IMR-90 (cell line): ENCODE measurements around the gene TRIM37. TPM values are rescaled to one million over a fixed set of nuclear protein-coding genes. Genes with fewer than 3 reads are reported as not detected.

Experiments used
- ATAC-seq: fragments of 200-7000 bp; cut with Tn5 transposase; 2 replicates; pipeline ENCODE4 v1.9.1; 2020; ENCODE audit warnings: low read depth, mild to moderate bottlenecking, moderate library complexity
- BruUV-seq: library from RNA; stranded (reverse); fragments of 400-500 nt; replicated peaks from 2 replicates; lab custom pipeline; 2021; lab: Mats Ljungman, UMichigan
- CTCF ChIA-PET: fragments of 300-600 bp; formaldehyde crosslinking; extraction: SDS; loops from one replicate; lab custom pipeline; 2021; ENCODE audit warnings: antibody characterized with exemption; lab: Yijun Ruan, JAX
- POLR2A ChIA-PET: fragments of 300-600 bp; sonication (Branson Sonifier 250); formaldehyde crosslinking; loops from one replicate; lab custom pipeline; 2022; ENCODE audit warnings: antibody characterized with exemption; ENCODE audit not compliant: unreplicated experiment; lab: Charles Lee
- DNase-seq: peaks from one replicate; pipeline ENCODE4 v3.0.0; 2013
- H2AFZ ChIP-seq: replicated peaks from 2 replicates; pipeline ENCODE3; 2013; ENCODE audit warnings: low read length, mild to moderate bottlenecking; ENCODE audit not compliant: poor library complexity
- H2AK5ac ChIP-seq: 2 replicates; pipeline ENCODE4 v1.6.1; 2013; ENCODE audit warnings: low read depth, low read length, inconsistent platforms
- H2AK9ac ChIP-seq: replicated peaks from 2 replicates; pipeline ENCODE3; 2013; ENCODE audit warnings: mild to moderate bottlenecking, low read depth, low read length, moderate library complexity; ENCODE audit not compliant: poor library complexity
- H2BK120ac ChIP-seq: 2 replicates; pipeline ENCODE4 v1.6.1; 2013; ENCODE audit warnings: low read depth, low read length, inconsistent platforms
- H2BK15ac ChIP-seq: 3 replicates; pipeline ENCODE4 v1.6.1; 2013; ENCODE audit warnings: low read depth, low read length, inconsistent platforms
- H2BK20ac ChIP-seq: 2 replicates; pipeline ENCODE4 v1.6.1; 2013; ENCODE audit warnings: low read depth, mild to moderate bottlenecking, inconsistent platforms, low read length, moderate library complexity
- H2BK5ac ChIP-seq: 2 replicates; pipeline ENCODE4 v1.6.1; 2013; ENCODE audit warnings: mild to moderate bottlenecking, low read depth, low read length, inconsistent platforms; ENCODE audit not compliant: poor library complexity, severe bottlenecking
- H3K14ac ChIP-seq: replicated peaks from 2 replicates; pipeline ENCODE4 v1.6.1; 2013; ENCODE audit warnings: low read depth, low read length, inconsistent platforms
- H3K18ac ChIP-seq: 2 replicates; pipeline ENCODE4 v1.6.1; 2013; ENCODE audit warnings: low read depth, low read length, control low read depth
- H3K23ac ChIP-seq: 2 replicates; pipeline ENCODE4 v1.6.1; 2013; ENCODE audit warnings: low read depth, low read length, inconsistent platforms
- H3K27ac ChIP-seq: 2 replicates; pipeline ENCODE4 v1.5.1; 2013; ENCODE audit warnings: mild to moderate bottlenecking, control low read depth, low read length; ENCODE audit not compliant: insufficient read depth
- H3K27me3 ChIP-seq: 2 replicates; pipeline ENCODE4 v1.6.1; 2013; ENCODE audit warnings: low read length; ENCODE audit not compliant: control insufficient read depth, insufficient read depth
- H3K36me3 ChIP-seq: 2 replicates; pipeline ENCODE4 v1.6.1; 2013; ENCODE audit warnings: low read length, mixed read lengths; ENCODE audit not compliant: control insufficient read depth, insufficient read depth
- H3K4ac ChIP-seq: 2 replicates; pipeline ENCODE4 v1.6.1; 2013; ENCODE audit warnings: low read depth, low read length, inconsistent platforms
- H3K4me1 ChIP-seq: 2 replicates; pipeline ENCODE4 v1.6.1; 2013; ENCODE audit warnings: low read length, mixed read lengths; ENCODE audit not compliant: control insufficient read depth, insufficient read depth
- H3K4me2 ChIP-seq: 2 replicates; pipeline ENCODE4 v1.6.1; 2013; ENCODE audit warnings: low read depth, mild to moderate bottlenecking, control low read depth, low read length, moderate library complexity
- H3K4me3 ChIP-seq: 2 replicates; pipeline ENCODE4 v1.5.1; 2013; ENCODE audit warnings: low read depth, mild to moderate bottlenecking, control low read depth, low read length, moderate library complexity; ENCODE audit not compliant: insufficient read depth
- H3K56ac ChIP-seq: 2 replicates; pipeline ENCODE4 v1.6.1; 2013; ENCODE audit warnings: low read length, inconsistent platforms; ENCODE audit not compliant: insufficient read depth; ENCODE audit errors: extremely low read depth
- H3K79me1 ChIP-seq, 2 experiments: 2 replicates each; pipeline ENCODE4 v1.6.1; 2013; ENCODE audit warnings: low read length in 2 of 2, inconsistent platforms in 1 of 2, low read depth in 1 of 2
- H3K9ac ChIP-seq: 2 replicates; pipeline ENCODE4 v1.6.1; 2013; ENCODE audit warnings: low read depth, low read length, control low read depth
- H3K9me1 ChIP-seq: 2 replicates; pipeline ENCODE4 v1.6.1; 2013; ENCODE audit warnings: low read length, inconsistent platforms; ENCODE audit not compliant: insufficient read depth
- H3K9me3 ChIP-seq: 2 replicates; pipeline ENCODE4 v1.6.1; 2013; ENCODE audit warnings: low read length; ENCODE audit not compliant: control insufficient read depth, insufficient read depth
- H4K20me1 ChIP-seq: 2 replicates; pipeline ENCODE4 v1.6.1; 2013; ENCODE audit warnings: low read length, inconsistent platforms; ENCODE audit not compliant: insufficient read depth
- H4K5ac ChIP-seq: 2 replicates; pipeline ENCODE4 v1.6.1; 2013; ENCODE audit warnings: mild to moderate bottlenecking, low read depth, low read length, control low read depth
- H4K8ac ChIP-seq, 2 experiments: 2 replicates each; pipeline ENCODE4 v1.6.1; 2013; ENCODE audit warnings: low read depth in 2 of 2, low read length in 2 of 2, control low read depth in 1 of 2, inconsistent platforms in 1 of 2
- H4K91ac ChIP-seq: 2 replicates; pipeline ENCODE4 v1.6.1; 2013; ENCODE audit warnings: low read depth, low read length, inconsistent platforms; ENCODE audit not compliant: insufficient read depth
- BHLHE40 ChIP-seq: fragments of 150-350 bp; IDR thresholded peaks from 2 replicates; pipeline ENCODE4 v1.6.1; 2016; ENCODE audit warnings: mild to moderate bottlenecking, low read depth, low read length
- MAFK ChIP-seq: IDR thresholded peaks from 2 replicates; pipeline ENCODE4 v1.6.1; 2012; ENCODE audit warnings: low read depth, low read length, improper control_type of control experiment
- NFE2L2 ChIP-seq: fragments of 150-350 bp; IDR thresholded peaks from 2 replicates; pipeline ENCODE4 v1.6.1; 2016; ENCODE audit warnings: low read depth, mild to moderate bottlenecking, low read length
- SMC3 ChIP-seq: fragments of 150-350 bp; IDR thresholded peaks from 2 replicates; pipeline ENCODE4 v1.6.1; 2016; ENCODE audit warnings: low read depth, mild to moderate bottlenecking, antibody characterized with exemption, low read length, moderate library complexity
- WGBS, 2 experiments: methylation state at CpG; one replicate each; pipeline versions ENCODE4 v1.1.5 to v1.1.7; 2013; ENCODE audit warnings: missing lambda C conversion rate in 2 of 2; ENCODE audit not compliant: insufficient read length in 1 of 2; ENCODE audit errors: extremely low coverage in 2 of 2; 5-methylcytosine and 5-hydroxymethylcytosine counted together
- dilution Hi-C: fragments of 300-500 bp; cut with HindIII; formaldehyde crosslinking; loops from one replicate; pipeline ENCODE4 v1.14.3; 2018; ENCODE audit warnings: low sequenced_read_pairs; ENCODE audit not compliant: unreplicated experiment
- in situ Hi-C: fragments of 300-500 bp; cut with MboI; formaldehyde crosslinking; loops from 3 replicates; pipeline ENCODE4 v1.14.3; 2019; ENCODE audit warnings: low sequenced_read_pairs, inconsistent platforms, mixed read lengths
- intact Hi-C: fragments of 100-400 bp; cut with micrococcal nuclease; formaldehyde crosslinking; loops from 2 replicates; pipeline ENCODE4 v1.10.0; 2022
- polyA plus RNA-seq, 3 experiments: library from polyadenylated mRNA; depleted of rRNA; stranded (reverse); fragments of >200 nt; gene quantifications; 2 replicates each; pipeline ENCODE4 v1.2.3, GENCODE V29; 2012; ENCODE audit warnings: low replicate concordance in 1 of 3
- total RNA-seq: library from RNA; depleted of rRNA; stranded (reverse); fragments of >200 nt; gene quantifications from 2 replicates; pipeline ENCODE4 v1.2.3, GENCODE V29; 2012

The TRIM37 gene
- total and polyA plus RNA-seq, 2 of the 4 experiments (the other 2 are of a cell fraction) = 12.1 to 24.9 TPM

- no peak for DNase-seq
- no peak for TF ChIP-seq SMC3
- TF ChIP-seq BHLHE40 = no peak
- TF ChIP-seq MAFK = no peak
- TF ChIP-seq NFE2L2 = no peak
These were observed 113.4 kb downstream of the TRIM37 start for GRCh38 chr17:58993311-58993710.

More at GRCh38 chr17:58993311-58993710, 113.4 kb downstream of the TRIM37 start:
- H2BK15ac ChIP-seq = peak overlapping the region; percentile 92; the same call in 2 of the 3 replicates
- H3K79me1 ChIP-seq = peaks cover 0 to 6% of the 10 kb centered on the region in 2 experiments; a peak in 1 of 4 replicates
- H3K23ac ChIP-seq = peak overlapping the region; percentile 24; the same call in 1 of the 2 replicates
- H3K9me3 ChIP-seq = no peaks in the 10 kb centered on the region
- H4K20me1 ChIP-seq = no peaks in the 10 kb centered on the region
- no peak overlapping the region for H3K9ac ChIP-seq
- H3K27ac ChIP-seq = no peak overlapping the region
- peak overlapping the region; percentile 65 for H2BK5ac ChIP-seq
- POLR2A ChIA-PET = no interaction called here
- H4K91ac ChIP-seq = peak overlapping the region; percentile 19; the same call in 1 of the 2 replicates
- no peak overlapping the region for H3K4me2 ChIP-seq
- no peak overlapping the region; the same call in 1 of the 2 replicates for H3K18ac ChIP-seq
- peaks cover 11% of the 10 kb centered on the region for H3K4me1 ChIP-seq
- H4K5ac ChIP-seq = no peak overlapping the region
- H3K4me3 ChIP-seq = no peak overlapping the region
- H2BK20ac ChIP-seq = peak overlapping the region; percentile 72; the same call in 1 of the 2 replicates
- H2AK9ac ChIP-seq = no peak overlapping the region
- WGBS, 2 experiments = 89% methylated on average over 4 of the region's 5 CpGs; no CpG with 5 or more reads in 1 of the 2 experiments
- H3K14ac ChIP-seq = peak overlapping the region; percentile 74
- CTCF ChIA-PET = interaction anchor here (0.6 kb wide), 1 partner anchor 283 kb away, joined by 3 read pairs; no protein-coding TSS in a partner anchor
- H3K56ac ChIP-seq = no peak overlapping the region
- no peaks in the 10 kb centered on the region; the same call in 1 of the 2 replicates for H3K36me3 ChIP-seq
- H3K27me3 ChIP-seq = no peaks in the 10 kb centered on the region
- in situ Hi-C loops = no loop called here
- peak overlapping the region; percentile 72 for H3K4ac ChIP-seq
- no TSS peak for BruUV-seq
- dilution Hi-C loops = no loop called here
- no peak overlapping the region for H2AFZ ChIP-seq
- intact Hi-C loops = no loop called here
- no peaks in the 10 kb centered on the region; the same call in 1 of the 2 replicates for H3K9me1 ChIP-seq
- H4K8ac ChIP-seq = peak overlapping the region in 1 of 2 experiments; percentile 6; a peak in 1 of 4 replicates
- peak overlapping the region; percentile 62; the same call in 1 of the 2 replicates for H2AK5ac ChIP-seq
- ATAC-seq = no peak
- peak overlapping the region; percentile 62; the same call in 1 of the 2 replicates for H2BK120ac ChIP-seq
